Astrocyte (in vitro differentiated cells and primary cell): ENCODE results near the gene CFAP157.

Experiments
- EZH2 ChIP-seq: IDR thresholded peaks from 2 replicates; pipeline ENCODE4 v1.6.1; 2012; ENCODE audit warnings: mild to moderate bottlenecking, low read length, inconsistent platforms; ENCODE audit not compliant: insufficient read depth
- TF ChIP-seq, protein P1 (sequence below): IDR thresholded peaks from 2 replicates; pipeline ENCODE4 v1.5.1; 2011; ENCODE audit warnings: low read depth, mild to moderate bottlenecking, inconsistent platforms, low read length, moderate library complexity; ENCODE audit not compliant: insufficient read depth

GRCh38 chr9:127720865-127721227, 14.1 kb downstream of the CFAP157 start:
- TF ChIP-seq, protein P1, sequence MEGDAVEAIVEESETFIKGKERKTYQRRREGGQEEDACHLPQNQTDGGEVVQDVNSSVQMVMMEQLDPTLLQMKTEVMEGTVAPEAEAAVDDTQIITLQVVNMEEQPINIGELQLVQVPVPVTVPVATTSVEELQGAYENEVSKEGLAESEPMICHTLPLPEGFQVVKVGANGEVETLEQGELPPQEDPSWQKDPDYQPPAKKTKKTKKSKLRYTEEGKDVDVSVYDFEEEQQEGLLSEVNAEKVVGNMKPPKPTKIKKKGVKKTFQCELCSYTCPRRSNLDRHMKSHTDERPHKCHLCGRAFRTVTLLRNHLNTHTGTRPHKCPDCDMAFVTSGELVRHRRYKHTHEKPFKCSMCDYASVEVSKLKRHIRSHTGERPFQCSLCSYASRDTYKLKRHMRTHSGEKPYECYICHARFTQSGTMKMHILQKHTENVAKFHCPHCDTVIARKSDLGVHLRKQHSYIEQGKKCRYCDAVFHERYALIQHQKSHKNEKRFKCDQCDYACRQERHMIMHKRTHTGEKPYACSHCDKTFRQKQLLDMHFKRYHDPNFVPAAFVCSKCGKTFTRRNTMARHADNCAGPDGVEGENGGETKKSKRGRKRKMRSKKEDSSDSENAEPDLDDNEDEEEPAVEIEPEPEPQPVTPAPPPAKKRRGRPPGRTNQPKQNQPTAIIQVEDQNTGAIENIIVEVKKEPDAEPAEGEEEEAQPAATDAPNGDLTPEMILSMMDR, result no peak
- no peak for TF ChIP-seq EZH2
